Left lung (tissue), 10 donors: ENCODE results near the gene SLC7A1. TPM values are rescaled to one million over a fixed set of nuclear protein-coding genes. Genes with fewer than 3 reads are reported as not detected.

Source experiments
- ATAC-seq: fragments of 200-7000 bp; cut with Tn5 transposase; one replicate; pipeline ENCODE4 v1.9.1; 2020; ENCODE audit warnings: moderate library complexity
- DNase-seq, 4 donors: peaks; one replicate each; pipeline ENCODE4 v3.0.0-alpha.2; 2013 to 2020
- H3K27ac ChIP-seq, 2 donors: fragments of 200-600 bp; sonication (generic) in 1 of 2; one replicate each; pipeline versions ENCODE4 v1.5.0 to v1.8.0; 2020 to 2021
- H3K27me3 ChIP-seq, 2 donors: fragments of 200-600 bp; sonication (generic) in 1 of 2; one replicate each; pipeline versions ENCODE4 v1.5.0 to v1.8.0; 2020 to 2021
- H3K36me3 ChIP-seq, 2 donors: fragments of 200-600 bp; sonication (generic) in 1 of 2; one replicate each; pipeline versions ENCODE4 v1.5.0 to v1.8.0; 2020 to 2021
- H3K4me1 ChIP-seq, 2 donors: fragments of 200-600 bp; one replicate each; pipeline ENCODE4 v1.8.0; 2021
- H3K4me3 ChIP-seq, 2 donors: fragments of 200-600 bp; sonication (generic) in 1 of 2; one replicate each; pipeline versions ENCODE4 v1.5.0 to v1.8.0; 2020 to 2021; ENCODE audit warnings: mild to moderate bottlenecking in 1 of 2
- H3K9me3 ChIP-seq, 2 donors: fragments of 200-600 bp; sonication (generic) in 1 of 2; one replicate each; pipeline versions ENCODE4 v1.5.0 to v1.8.0; 2020 to 2021
- CTCF ChIP-seq, 2 donors: fragments of 200-600 bp; sonication (generic) in 1 of 2; IDR thresholded peaks; one replicate each; pipeline versions ENCODE4 v1.5.0 to v1.8.0; 2021; ENCODE audit warnings: antibody characterized with exemption in 2 of 2
- intact Hi-C, 2 donors: fragments of 100-400 bp; cut with DNase I; formaldehyde crosslinking; loops; one replicate each; pipeline versions ENCODE4 v1.11.2 to v1.14.2; 2022
- polyA plus RNA-seq, 6 donors: library from polyadenylated mRNA; unstranded; fragments of 120-200 nt; gene quantifications; one replicate each; pipeline ENCODE4 v1.2.1, GENCODE V29; 2013; ENCODE audit not compliant: insufficient read length in 6 of 6
- total RNA-seq, 2 donors: library from RNA; stranded (reverse); fragmentation: NEBNext Ultra II Directional; extraction: Animal tissue kit (Norgen Biotek cat#: 25700); gene quantifications; one replicate each; pipeline ENCODE4 v1.2.1, GENCODE V29; 2021
- donor health status: DM: no; HTN: yes; CAD: no.
- donor health status: DM: no; HTN: no; CAD: no.

SLC7A1 gene
- total and polyA plus RNA-seq, 8 donors, result 10.0 to 54.2 (median 11.3) TPM

GRCh38 chr13:29598321-29598720 lies 2.8 kb upstream of the SLC7A1 start:
- H3K4me1 ChIP-seq, result peaks cover 0 to 16% of the 10 kb centered on the region in 2 donors
- DNase-seq (no peak), ATAC-seq (no peak)
- no peak overlapping the region for H3K4me3 ChIP-seq
- intact Hi-C loops, result no loop called here
- H3K9me3 ChIP-seq, result no peaks in the 10 kb centered on the region
- H3K27me3 ChIP-seq, result peaks cover 0 to 32% of the 10 kb centered on the region in 2 donors
- H3K36me3 ChIP-seq, result no peaks in the 10 kb centered on the region
- TF ChIP-seq CTCF (IDR thresholded peaks at IDR 0.05), result no peak
- H3K27ac ChIP-seq, result no peak overlapping the region

- Histone ChIP-seq H3K9me3 (no peaks in the 10 kb centered on the region), H3K27me3 (peaks cover 0 to 32% of the 10 kb centered on the region in 2 donors), H3K4me1 (peaks cover 0 to 16% of the 10 kb centered on the region in 2 donors), H3K4me3 (no peak overlapping the region), H3K27ac (no peak overlapping the region), H3K36me3 (no peaks in the 10 kb centered on the region)
- intact Hi-C loops, result no loop called here
- ATAC-seq (no peak), DNase-seq (no peak)
- TF ChIP-seq CTCF (IDR thresholded peaks at IDR 0.05), result no peak
Observed at GRCh38 chr13:29597706-29598105, 2.2 kb upstream of the SLC7A1 start.

DNA sequence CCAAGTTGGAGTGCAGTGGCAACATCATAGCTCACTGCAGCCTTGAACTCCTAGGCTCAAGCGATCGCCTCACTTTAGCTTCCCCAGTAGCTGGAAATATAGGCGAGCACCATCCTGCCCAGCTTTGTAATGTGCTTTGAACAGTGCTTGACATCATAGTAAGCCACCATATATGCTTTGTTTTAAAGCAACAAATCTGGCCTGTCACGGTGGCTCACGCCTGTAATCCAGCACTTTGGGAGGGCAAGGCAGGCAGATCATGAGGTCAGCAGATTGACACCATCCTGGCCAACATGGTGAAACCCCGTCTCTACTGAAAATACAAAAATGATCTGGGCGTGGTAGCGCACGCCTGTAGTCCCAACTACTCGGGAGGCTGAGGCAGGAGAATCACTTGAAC lies 1.8 kb upstream of the SLC7A1 start:
- H3K9me3 ChIP-seq, result no peaks in the 10 kb centered on the region
- intact Hi-C loops, result no loop called here
- H3K36me3 ChIP-seq, result no peaks in the 10 kb centered on the region
- TF ChIP-seq CTCF (IDR thresholded peaks at IDR 0.05), result no peak
- H3K27ac ChIP-seq, result no peak overlapping the region
- DNase-seq, result no peak
- H3K4me1 ChIP-seq, result peaks cover 0 to 16% of the 10 kb centered on the region in 2 donors
- no peak for ATAC-seq
- peaks cover 0 to 32% of the 10 kb centered on the region in 2 donors for H3K27me3 ChIP-seq
- no peak overlapping the region for H3K4me3 ChIP-seq

DNA sequence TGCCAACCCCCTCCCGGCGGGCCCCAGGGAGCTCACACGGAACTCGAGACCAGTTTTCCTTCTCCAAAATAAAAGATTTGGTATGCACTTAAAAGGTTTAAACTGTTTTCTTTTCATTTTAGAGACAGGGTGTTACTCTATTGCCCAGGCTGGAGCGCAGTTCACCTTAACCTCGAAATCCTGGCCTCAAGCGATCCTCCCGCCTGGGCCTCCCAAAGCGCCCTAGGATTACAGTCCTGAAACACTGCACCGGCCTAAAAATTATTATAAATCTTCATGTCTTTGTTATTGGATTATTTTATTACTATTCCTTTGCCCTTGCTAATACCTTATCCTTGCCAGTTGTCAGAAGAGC lies 553 bp upstream of the SLC7A1 start:
- H3K36me3 ChIP-seq, result no peaks in the 10 kb centered on the region
- no peak for TF ChIP-seq CTCF (IDR thresholded peaks at IDR 0.05)
- peaks cover 0 to 16% of the 10 kb centered on the region in 2 donors for H3K4me1 ChIP-seq
- DNase-seq (no peak), ATAC-seq (no peak)
- H3K27ac ChIP-seq, result no peak overlapping the region
- peaks cover 0 to 32% of the 10 kb centered on the region in 2 donors for H3K27me3 ChIP-seq
- intact Hi-C loops, result no loop called here
- peak overlapping the region; percentile 67 to 82 for H3K4me3 ChIP-seq
- no peaks in the 10 kb centered on the region for H3K9me3 ChIP-seq

DNA sequence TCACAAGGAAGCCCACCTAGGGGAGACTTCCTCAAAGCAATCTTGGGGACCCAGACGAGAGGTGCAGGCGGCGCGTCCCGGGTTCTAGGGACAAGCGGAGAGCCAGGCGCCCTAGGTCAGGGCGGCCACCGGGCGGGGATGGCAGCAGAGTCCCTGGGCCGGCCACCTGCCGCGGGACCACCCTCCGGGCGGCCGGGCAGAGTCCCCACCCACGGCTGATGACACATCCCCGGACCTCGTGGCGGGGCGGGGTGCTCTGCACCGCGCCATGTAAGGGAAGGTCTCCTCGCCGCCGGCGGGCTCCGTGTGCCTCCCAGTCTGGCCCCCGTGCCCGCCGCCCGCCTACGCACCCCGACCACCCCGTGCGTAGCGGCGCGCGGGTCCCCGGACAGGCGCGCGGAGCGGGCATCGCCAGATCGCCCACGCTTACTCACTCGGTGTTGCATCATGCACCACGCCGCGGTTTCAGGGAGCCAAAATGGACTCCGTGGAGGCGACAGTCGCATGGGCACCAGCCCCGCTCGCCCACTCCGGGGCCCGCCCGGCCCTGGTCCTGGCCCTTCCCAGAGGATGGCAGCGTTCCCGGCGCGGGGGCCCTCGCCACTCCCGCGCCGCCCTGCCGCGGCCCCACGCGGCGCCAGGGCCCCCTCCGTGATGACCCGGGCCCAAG lies 643 bp downstream of the SLC7A1 start:
- DNase-seq, result peak; percentile 41 to 91 (median 58)
- no peaks in the 10 kb centered on the region for H3K36me3 ChIP-seq
- intact Hi-C loops, result no loop called here
- ATAC-seq, result peak; percentile 59
- peaks cover 0 to 16% of the 10 kb centered on the region in 2 donors for H3K4me1 ChIP-seq
- peaks cover 0 to 32% of the 10 kb centered on the region in 2 donors for H3K27me3 ChIP-seq
- peak overlapping the region; percentile 67 to 82 for H3K4me3 ChIP-seq
- TF ChIP-seq CTCF (IDR thresholded peaks at IDR 0.05), result no peak
- H3K9me3 ChIP-seq, result no peaks in the 10 kb centered on the region
- peak overlapping the region; percentile 73 to 84 for H3K27ac ChIP-seq
